ENCODE data around the gene PLEKHM2. TPM values are rescaled to one million over a fixed set of nuclear protein-coding genes. Genes with fewer than 3 reads are reported as not detected.

The PLEKHM2 gene
- total RNA-seq, 1 experiment from 2014 or later = 45.9 TPM

GRCh38 chr1:15742339-15742801 is 58.2 kb downstream of the PLEKHM2 start, which contains the start of gene TMEM82:
TSS of gene TMEM82 (plus strand) at chr1:15742499. CDS start at chr1:15742560, 61 bp downstream.
- H2AFZ ChIP-seq (ENCODE audit: low read length) = no peak within 1 kb of the TSS
- H4K20me1 ChIP-seq (ENCODE audit: control insufficient read depth, insufficient read depth, insufficient read length) = no peaks in the 10 kb centered on the region
- Mint-ChIP-seq H3K9me3 (no peaks in the 10 kb centered on the region), H3K36me3 (ENCODE audit: insufficient read depth in 1 of 3, low read depth in 3 of 3) (no peaks in the 10 kb centered on the region), H3K4me1 (peaks cover 15 to 29% of the 10 kb centered on the region in 2 experiments), H3K27ac (peak within 1 kb of the TSS in 2 of 3 experiments; percentile 49 to 84; a peak in 2 of 7 replicates), H3K27me3 (ENCODE audit: low read depth) (peaks cover 2% of the 10 kb centered on the region), H3K4me3 (peak within 1 kb of the TSS; percentile 12 to 48; a peak in 4 of 5 replicates)
- no peak within 1 kb of the TSS for H2BK5ac ChIP-seq (ENCODE audit: insufficient read length, low read length)
- no peak within 1 kb of the TSS for H3K4me2 ChIP-seq (ENCODE audit: insufficient read depth, insufficient read length, low read length)
- DNase-seq = peak; percentile 78
- no peaks in the 10 kb centered on the region for H3K9me3 ChIP-seq (ENCODE audit: control insufficient read depth, low read depth, low read length)
- no peak for TF ChIP-seq CTCF (conservative IDR thresholded peaks at IDR 0.05)
- WGBS (ENCODE audit: extremely low coverage, insufficient read length, low lambda C conversion rate) = no CpG with 5 or more reads among the region's 14 CpGs
- no peak within 1 kb of the TSS for H3K4ac ChIP-seq (ENCODE audit: low read depth, low read length)
- H4K5ac ChIP-seq (ENCODE audit: insufficient read length, low read depth, low read length) = no peak within 1 kb of the TSS
- no peak within 1 kb of the TSS for H3K18ac ChIP-seq (ENCODE audit: insufficient read length, low read depth, low read length)
- H3K79me2 ChIP-seq (ENCODE audit: insufficient read depth, low read length) = no peaks in the 10 kb centered on the region
- H2BK15ac ChIP-seq (ENCODE audit: low read depth, low read length) = no peak within 1 kb of the TSS
- H3K27me3 ChIP-seq (ENCODE audit: insufficient read depth, low read length) = no peaks in the 10 kb centered on the region
- no peak within 1 kb of the TSS for H2AK5ac ChIP-seq (ENCODE audit: insufficient read length, low read length)
- no peak within 1 kb of the TSS for H3K23ac ChIP-seq (ENCODE audit: insufficient read length, low read depth, low read length)
- H3K56ac ChIP-seq (ENCODE audit: insufficient read length, low read depth, low read length) = no peak within 1 kb of the TSS
- no peak within 1 kb of the TSS for H3K9ac ChIP-seq (ENCODE audit: extremely low read depth, insufficient read length, low read length)
- H3K27ac ChIP-seq (ENCODE audit: insufficient read length, low read depth, low read length) = no peak within 1 kb of the TSS
- no peak within 1 kb of the TSS for H2BK120ac ChIP-seq (ENCODE audit: low read depth, low read length, poor library complexity, severe bottlenecking)
- no peak within 1 kb of the TSS for H2BK20ac ChIP-seq (ENCODE audit: low read depth, low read length, poor library complexity, severe bottlenecking)
- H3K23me2 ChIP-seq (ENCODE audit: insufficient read length, low read depth, low read length, poor library complexity, severe bottlenecking) = no peaks in the 10 kb centered on the region
- no peak within 1 kb of the TSS for H2BK12ac ChIP-seq (ENCODE audit: insufficient read length, low read depth, low read length)
- no peak within 1 kb of the TSS for H4K8ac ChIP-seq (replicated peaks; ENCODE audit: insufficient read length, low read depth, low read length)
- no peak within 1 kb of the TSS for H3T11ph ChIP-seq (ENCODE audit: low read length)
- H3K4me1 ChIP-seq (ENCODE audit: insufficient read depth, low read length) = no peaks in the 10 kb centered on the region
- no peaks in the 10 kb centered on the region for H3K79me1 ChIP-seq (ENCODE audit: insufficient read depth, low read depth, low read length, poor library complexity, severe bottlenecking)
- H4K91ac ChIP-seq (ENCODE audit: insufficient read length, low read depth, low read length) = no peak within 1 kb of the TSS
- no peak within 1 kb of the TSS; the same call in 1 of the 2 replicates for H3K14ac ChIP-seq (ENCODE audit: insufficient read depth, low read length)
